A172 (cell line): Measurements from ENCODE around the gene FOXK2. TPM values are rescaled to one million over a fixed set of nuclear protein-coding genes. Genes with fewer than 3 reads are reported as not detected.
A peak's percentile ranks its signal among the peaks of the same experiment; 100 is the strongest.

Source experiments
- DNase-seq: peaks from one replicate; pipeline ENCODE4 v3.0.0-alpha.2; 2015; ENCODE audit warnings: low spot score
- total RNA-seq: library from RNA; depleted of rRNA; stranded (reverse); fragments of >200 nt; shearing (Covaris generic); gene quantifications from 2 replicates; pipeline ENCODE4 v1.2.3, GENCODE V29; 2014; rRNA removed

Gene FOXK2
- total RNA-seq, 1 experiment from 2014 or later, result 33.6 TPM

GRCh38 chr17:82639628-82640027, 120.1 kb downstream of the FOXK2 start:
- no peak for DNase-seq

- no peak for DNase-seq
Observed at GRCh38 chr17:82640036-82640435, 120.5 kb downstream of the FOXK2 start.

- DNase-seq, result no peak
Observed at GRCh38 chr17:82642022-82642421, 122.5 kb downstream of the FOXK2 start.

GRCh38 chr17:82644148-82644547, 124.6 kb downstream of the FOXK2 start:
- no peak for DNase-seq

GRCh38 chr17:82645516-82645915, 126.0 kb downstream of the FOXK2 start:
- DNase-seq, result no peak

GRCh38 chr17:82647593-82648164, 128.1 kb downstream of the FOXK2 start:
- DNase-seq, result no peak

- DNase-seq, result peak; percentile 84
Observed at GRCh38 chr17:82648165-82648668, 128.7 kb downstream of the FOXK2 start, which contains the start of gene WDR45B. WDR45B (minus strand) TSS chr17:82648444; CDS start chr17:82648340, 104 bp downstream.

GRCh38 chr17:82648742-82649331, 129.3 kb downstream of the FOXK2 start:
- DNase-seq, result no peak

GRCh38 chr17:82649501-82650261, 130.1 kb downstream of the FOXK2 start:
- no peak for DNase-seq

- no peak for DNase-seq
Observed at GRCh38 chr17:82650723-82651122, 131.2 kb downstream of the FOXK2 start.

- no peak for DNase-seq
Observed at GRCh38 chr17:82653651-82654528, 134.4 kb downstream of the FOXK2 start.

Other genes starting within 250 kb of the FOXK2 start
- gene CSNK1D, start 246.0 kb upstream of the FOXK2 start, total RNA-seq, result 19.9 and 20.9 TPM in 2 replicates
- not detected in 2 replicates for gene CD7, start 202.1 kb upstream of the FOXK2 start, total RNA-seq
- gene SECTM1, start 186.0 kb upstream of the FOXK2 start, total RNA-seq, result 1.2 and 1.6 TPM in 2 replicates
- gene TEX19, start 160.5 kb upstream of the FOXK2 start, total RNA-seq, result 0.22 TPM in 1 of 2 replicates, not detected in the other
- not detected in 2 replicates for gene UTS2R, start 148.0 kb upstream of the FOXK2 start, total RNA-seq
- 8.7 and 10.5 TPM in 2 replicates for gene HEXD, start 101.4 kb upstream of the FOXK2 start, total RNA-seq
- 38.7 and 41.0 TPM in 2 replicates for gene OGFOD3, start 101.1 kb upstream of the FOXK2 start, total RNA-seq
- 56.7 and 121 TPM in 2 replicates for gene CYBC1, start 69.0 kb upstream of the FOXK2 start, total RNA-seq
- 55.7 and 59.0 TPM in 2 replicates for gene NARF, start 61.0 kb upstream of the FOXK2 start, total RNA-seq
- 90.3 and 96.0 TPM in 2 replicates for gene WDR45B, start 128.7 kb downstream of the FOXK2 start, total RNA-seq
- gene RAB40B, start 179.0 kb downstream of the FOXK2 start, total RNA-seq, result 9.9 and 15.0 TPM in 2 replicates
- gene FN3KRP, start 197.0 kb downstream of the FOXK2 start, total RNA-seq, result 50.0 and 54.4 TPM in 2 replicates
- 2.1 and 2.9 TPM in 2 replicates for gene FN3K, start 215.9 kb downstream of the FOXK2 start, total RNA-seq
- 29.8 and 38.7 TPM in 2 replicates for gene TBCD, start 232.3 kb downstream of the FOXK2 start, total RNA-seq